Activated effector memory CD4-positive, alpha-beta T cell treated with Interleukin-2 at 50 U/mL for 16 hours (primary cell): ENCODE measurements around the gene TUT1.
"Not testable (repeated sequence)": the region's sequence is repeated elsewhere in the genome, so short reads cannot be mapped to it uniquely, and the experiment has no call there.

Experiments
- DNase-seq: peaks from one replicate; pipeline ENCODE4 v3.0.0-alpha.2; 2020

TUT1 gene, protein sequence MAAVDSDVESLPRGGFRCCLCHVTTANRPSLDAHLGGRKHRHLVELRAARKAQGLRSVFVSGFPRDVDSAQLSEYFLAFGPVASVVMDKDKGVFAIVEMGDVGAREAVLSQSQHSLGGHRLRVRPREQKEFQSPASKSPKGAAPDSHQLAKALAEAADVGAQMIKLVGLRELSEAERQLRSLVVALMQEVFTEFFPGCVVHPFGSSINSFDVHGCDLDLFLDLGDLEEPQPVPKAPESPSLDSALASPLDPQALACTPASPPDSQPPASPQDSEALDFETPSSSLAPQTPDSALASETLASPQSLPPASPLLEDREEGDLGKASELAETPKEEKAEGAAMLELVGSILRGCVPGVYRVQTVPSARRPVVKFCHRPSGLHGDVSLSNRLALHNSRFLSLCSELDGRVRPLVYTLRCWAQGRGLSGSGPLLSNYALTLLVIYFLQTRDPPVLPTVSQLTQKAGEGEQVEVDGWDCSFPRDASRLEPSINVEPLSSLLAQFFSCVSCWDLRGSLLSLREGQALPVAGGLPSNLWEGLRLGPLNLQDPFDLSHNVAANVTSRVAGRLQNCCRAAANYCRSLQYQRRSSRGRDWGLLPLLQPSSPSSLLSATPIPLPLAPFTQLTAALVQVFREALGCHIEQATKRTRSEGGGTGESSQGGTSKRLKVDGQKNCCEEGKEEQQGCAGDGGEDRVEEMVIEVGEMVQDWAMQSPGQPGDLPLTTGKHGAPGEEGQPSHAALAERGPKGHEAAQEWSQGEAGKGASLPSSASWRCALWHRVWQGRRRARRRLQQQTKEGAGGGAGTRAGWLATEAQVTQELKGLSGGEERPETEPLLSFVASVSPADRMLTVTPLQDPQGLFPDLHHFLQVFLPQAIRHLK

DNA sequence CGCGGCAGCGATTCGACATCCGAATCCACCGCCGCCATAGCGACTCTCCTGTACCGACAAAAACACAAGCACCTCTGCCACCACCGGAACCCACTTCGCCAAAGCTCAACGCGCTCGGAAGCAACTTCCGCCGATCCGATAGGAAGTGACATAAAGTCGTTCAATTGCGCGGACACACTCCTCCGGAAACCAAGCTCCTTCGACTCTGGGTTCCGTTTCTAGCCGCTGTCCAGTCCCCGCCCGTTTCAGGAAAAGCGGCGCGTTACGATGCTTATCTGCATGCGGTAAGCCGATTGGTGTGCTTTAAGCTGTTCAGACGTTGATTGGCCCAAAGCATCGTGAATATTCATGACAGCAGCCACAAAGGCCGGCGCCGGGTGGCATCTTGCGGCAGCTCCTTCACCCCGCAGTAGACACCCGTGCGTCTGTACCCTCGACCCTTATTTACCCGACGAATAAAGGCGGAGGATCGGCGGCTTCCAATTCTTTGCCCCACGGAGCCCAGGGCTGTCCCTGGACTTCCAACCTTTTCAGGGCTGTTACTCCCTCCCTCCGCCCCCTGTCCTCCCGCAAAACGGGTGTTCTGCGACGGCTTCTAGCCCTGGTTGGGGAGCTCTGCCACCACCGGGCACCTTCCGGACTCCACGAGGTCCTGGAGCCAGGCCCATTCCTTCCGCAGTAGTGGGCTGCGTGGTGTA lies at the start of gene TUT1:
Gene TUT1, minus strand, starts transcription at position 76 of the 698 bp plus-strand sequence. Its CDS starts 38 bp downstream, at position 38.
- DNase-seq, result peak; percentile 94

DNA sequence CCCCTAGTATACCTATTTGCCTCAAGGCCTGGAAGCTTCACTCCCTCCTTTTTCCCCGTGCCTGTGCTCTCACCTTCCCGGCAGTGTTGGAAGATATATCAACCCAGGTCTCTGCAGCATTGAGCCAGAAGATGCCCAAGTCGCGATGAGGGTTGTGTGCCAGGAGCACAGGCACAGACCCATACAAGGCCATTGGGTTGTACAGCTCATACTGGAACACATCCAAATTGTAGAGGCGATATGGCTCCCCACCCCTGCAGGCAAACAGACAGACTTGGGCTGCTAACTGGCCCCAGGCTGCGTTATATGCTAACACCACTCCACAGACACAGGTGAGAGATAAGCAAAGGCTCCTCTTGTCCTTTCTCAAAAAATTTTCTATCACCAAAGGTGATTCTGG lies 41.2 kb upstream of the TUT1 start:
- DNase-seq, result no peak

DNA sequence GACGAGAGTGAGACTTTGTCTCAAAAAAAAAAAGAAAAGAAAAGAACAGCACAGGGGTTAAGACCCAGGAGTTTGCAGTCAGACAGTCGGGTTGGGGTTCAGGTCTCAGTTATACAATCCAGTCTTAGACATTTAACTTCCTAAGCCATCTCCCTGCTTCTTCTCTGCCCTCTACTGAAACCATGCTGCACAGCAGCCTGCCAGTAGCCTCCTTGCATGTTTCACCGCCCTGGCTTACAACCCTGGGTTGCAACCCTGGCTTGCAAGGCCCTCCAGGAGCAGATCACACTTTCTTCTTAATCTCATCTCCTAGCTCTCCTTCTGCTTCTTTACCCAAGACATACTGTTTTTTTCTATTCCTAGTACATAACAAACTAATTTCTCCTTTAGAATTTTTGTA lies 36.4 kb upstream of the TUT1 start:
- DNase-seq, result no peak

DNA sequence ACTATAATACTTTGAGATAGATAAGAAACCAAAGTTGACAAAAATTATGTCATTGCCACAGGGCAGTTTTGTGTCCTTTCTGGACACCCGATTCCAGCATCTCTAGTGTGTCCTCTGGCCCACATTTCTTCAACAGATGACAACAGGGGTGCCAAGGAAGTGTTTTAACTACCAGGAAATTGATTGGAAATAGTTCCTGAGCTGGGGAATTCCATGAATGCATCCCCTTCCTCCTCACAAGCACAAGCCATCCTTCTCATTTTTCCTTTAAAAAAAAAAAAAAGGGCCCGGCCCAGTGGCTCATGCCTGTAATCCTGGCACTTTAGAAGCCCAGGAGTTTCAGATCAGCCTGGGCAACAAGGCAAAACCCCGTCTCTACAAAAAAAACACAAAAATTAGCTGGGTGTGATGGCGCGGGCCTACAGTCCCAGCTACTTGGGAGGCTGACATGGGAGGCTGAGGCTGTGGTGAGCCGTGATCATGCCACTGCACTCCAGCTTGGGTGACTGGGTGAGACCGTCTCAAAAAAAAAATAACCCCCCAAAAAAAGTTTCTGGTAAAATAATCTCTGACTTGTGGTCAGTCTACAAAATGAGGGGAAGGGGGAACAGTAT lies 31.3 kb upstream of the TUT1 start:
- DNase-seq, result no peak

DNA sequence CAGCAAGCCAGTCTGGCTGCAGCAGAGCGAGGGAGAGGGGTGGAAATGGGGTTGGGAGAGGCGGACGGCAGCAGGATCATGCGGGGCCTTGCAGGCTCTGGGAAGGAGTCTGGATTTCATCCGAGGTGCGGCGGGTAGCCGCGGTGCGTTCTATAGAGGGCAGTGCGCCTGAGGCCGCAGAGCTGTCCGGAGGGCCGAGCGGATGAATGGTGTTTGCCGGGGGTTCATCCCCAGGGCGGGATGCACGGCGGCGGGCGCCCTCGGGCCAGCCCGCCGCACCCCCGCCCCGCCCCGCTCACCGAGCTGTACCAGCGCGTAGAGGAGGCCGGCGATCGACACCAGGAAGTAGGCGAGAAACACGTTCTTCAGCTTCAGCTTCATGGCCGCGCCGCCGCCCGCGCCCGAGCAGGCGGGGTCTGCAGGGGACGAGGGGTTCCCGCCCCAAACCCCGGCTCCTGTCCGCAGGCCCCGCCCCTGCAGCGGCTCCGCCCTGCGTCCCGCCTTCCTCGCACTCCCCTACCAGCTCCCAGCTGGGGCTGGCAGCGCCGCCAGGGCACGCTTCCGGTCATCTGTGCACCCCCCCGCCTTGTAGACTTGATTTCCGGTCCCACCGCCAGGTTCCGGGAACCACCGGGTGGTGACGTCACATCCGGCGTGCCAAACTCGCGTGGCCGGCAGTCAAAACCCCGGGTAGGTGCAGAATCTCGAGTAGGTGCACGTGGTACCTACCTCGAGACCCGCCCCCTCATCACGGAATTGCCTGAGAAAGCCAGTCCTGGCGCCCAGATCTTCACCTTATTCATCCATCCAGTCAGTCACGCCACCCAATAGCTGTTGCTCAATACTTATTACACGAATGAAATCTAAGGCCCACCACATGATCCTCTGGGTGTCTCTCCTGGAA lies 30.5 kb upstream of the TUT1 start, which contains the start of gene B3GAT3:
Gene B3GAT3, minus strand, starts transcription at position 420 of the 904 bp plus-strand sequence. Its CDS starts 39 bp downstream, at position 381.
- DNase-seq, result peak; percentile 94

DNA sequence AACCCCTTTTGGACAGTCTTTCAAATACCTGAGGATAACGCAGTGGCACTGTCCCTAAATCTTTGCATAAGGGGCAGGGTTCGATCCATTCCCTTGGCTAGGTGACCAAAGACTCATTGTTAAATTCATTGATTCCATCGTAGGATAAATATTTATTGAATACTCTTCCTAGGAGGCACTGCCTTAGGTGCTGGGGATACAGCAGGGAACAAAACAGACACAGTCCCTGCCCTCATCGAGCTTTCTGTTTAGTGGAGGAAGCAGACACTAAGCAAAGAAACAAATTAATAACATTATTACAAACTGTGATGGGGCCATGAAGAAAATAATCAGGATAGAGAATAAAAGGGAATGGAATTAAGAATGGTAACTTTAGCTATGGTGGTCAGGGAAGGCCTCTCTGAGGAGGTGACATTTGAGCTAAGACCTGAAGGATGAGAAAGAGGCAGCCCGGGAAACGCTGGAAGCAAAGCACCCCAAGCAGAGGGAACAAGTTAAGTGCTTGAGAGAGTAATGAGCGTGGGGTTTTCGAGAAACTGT lies 29.8 kb upstream of the TUT1 start:
- no peak for DNase-seq

DNA sequence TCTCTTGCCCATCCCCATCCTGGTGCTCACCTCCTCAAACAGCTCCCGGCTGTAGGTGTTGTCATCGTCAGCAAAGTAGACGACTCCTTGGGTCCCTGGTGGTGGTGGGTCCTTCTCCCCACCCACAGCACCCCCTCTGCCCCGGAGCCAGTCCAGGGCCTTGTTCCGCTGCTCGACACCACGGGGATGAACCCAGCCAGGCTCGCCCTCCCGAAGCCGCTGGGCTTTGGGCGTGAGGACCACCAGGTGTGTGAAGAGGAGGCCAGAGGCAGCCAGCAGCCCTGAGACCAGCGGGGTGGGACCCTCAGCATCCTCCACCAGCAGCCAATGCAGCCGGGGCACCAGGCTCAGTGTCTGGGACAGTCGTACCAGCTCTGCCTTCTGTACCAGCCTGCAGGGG lies 25.6 kb upstream of the TUT1 start:
- not testable (repeated sequence) for DNase-seq

DNA sequence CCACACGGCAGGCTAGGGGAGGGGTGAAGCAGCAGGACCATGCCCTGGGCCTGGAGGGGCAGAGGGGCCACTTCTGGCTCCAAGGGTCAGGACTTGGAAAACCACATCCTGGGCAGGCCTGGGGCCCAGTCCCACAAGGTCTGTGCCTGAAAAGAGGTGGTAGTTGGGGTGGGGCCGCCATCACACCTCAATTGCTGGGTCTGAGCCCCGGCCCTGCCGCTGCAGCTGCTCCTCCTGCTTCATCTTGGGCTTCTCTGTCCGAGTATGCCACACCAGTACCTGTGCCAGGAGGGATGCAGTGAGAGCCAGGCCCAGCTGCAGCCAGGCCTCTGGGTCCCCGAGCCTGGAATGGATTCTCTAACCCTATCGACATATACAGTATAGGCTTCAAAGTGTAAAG lies 24.2 kb upstream of the TUT1 start:
- no peak for DNase-seq

DNA sequence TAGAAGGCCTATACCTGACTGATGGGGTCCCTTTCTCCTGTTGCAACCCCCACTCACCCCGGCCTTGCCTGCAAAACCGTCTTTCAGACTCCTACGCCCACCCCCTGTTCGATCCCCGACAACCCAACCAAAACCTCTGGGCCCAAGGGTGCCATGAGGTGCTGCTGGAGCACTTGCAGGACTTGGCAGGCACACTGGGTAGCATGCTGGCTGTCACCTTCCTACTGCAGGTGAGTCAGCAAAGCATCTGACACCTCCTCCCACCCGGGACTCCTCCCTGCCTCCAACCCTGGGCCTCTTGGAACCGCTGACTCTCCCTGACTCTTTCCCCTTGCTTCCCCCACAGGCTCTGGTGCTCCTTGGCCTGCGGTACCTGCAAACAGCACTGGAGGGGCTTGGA lies 23.0 kb upstream of the TUT1 start:
- no peak for DNase-seq

DNA sequence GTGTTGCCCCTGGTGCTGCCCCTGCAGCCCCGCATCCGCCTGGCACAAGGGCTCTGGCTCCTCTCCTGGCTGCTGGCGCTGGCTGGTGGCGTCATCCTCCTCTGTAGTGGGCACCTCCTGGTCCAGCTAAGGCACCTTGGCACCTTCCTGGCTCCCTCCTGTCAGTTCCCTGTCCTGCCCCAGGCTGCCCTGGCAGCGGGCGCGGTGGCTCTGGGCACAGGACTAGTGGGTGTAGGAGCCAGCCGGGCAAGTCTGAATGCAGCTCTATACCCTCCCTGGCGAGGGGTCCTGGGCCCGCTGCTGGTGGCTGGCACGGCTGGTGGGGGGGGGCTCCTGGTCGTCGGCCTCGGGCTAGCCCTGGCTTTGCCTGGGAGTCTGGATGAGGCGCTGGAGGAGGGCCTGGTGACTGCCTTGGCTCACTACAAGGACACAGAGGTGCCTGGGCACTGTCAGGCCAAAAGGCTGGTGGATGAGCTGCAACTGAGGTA lies 22.0 kb upstream of the TUT1 start:
- no peak for DNase-seq

DNA sequence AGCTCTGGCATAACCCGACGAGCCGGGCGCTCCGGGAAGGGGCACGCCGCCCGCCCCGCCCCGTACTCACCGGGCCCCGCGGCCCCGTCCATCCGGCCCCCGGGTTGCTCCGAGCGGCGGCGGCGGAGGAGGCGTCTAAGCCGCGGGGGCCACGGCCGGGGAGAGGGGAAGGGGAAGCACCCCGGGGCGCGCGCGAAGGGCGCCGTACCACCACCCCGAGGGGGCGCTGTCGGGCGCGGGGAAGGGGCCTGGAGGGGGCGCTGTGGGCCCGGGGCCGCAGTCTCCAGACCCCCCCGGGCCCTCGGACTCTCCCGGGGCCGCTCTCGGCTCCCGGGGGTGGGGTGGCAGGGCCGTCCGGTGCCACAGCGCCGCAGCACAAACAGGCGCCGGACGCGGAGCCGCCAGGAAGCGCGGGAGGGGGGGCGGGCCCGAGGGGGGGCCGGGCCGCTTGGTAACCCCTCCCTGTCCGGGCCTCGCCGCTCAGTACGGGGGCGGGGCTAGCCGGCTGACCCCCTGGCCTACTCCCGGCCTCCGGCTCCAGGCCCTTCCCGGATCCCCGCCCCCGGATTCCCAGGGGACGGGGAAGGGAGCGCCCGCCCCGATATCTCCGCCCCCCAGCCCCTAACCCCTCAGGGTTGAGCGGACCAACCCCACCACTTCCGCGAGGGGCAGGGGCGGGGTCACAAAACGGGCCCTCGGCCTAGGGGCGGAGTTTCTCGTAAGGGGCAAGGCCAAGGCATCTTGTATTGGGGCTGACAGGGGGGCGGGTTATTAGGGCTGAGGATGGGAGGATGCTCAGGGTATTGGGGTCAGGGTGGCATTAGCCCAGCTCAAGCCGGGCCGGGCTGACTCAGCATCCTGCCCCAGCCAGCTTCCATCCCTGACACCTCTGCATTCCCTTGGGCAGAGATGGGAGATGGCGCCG lies 21.3 kb upstream of the TUT1 start, which contains the start of the genes EML3 and ROM1:
Gene EML3, minus strand, starts transcription at position 410 of the 925 bp plus-strand sequence. Its CDS starts 318 bp downstream, at position 92.
Gene ROM1, plus strand, starts transcription at position 892 of the 925 bp plus-strand sequence. Its CDS starts 25 bp downstream, at position 917.
- DNase-seq, result peak; percentile 87

DNA sequence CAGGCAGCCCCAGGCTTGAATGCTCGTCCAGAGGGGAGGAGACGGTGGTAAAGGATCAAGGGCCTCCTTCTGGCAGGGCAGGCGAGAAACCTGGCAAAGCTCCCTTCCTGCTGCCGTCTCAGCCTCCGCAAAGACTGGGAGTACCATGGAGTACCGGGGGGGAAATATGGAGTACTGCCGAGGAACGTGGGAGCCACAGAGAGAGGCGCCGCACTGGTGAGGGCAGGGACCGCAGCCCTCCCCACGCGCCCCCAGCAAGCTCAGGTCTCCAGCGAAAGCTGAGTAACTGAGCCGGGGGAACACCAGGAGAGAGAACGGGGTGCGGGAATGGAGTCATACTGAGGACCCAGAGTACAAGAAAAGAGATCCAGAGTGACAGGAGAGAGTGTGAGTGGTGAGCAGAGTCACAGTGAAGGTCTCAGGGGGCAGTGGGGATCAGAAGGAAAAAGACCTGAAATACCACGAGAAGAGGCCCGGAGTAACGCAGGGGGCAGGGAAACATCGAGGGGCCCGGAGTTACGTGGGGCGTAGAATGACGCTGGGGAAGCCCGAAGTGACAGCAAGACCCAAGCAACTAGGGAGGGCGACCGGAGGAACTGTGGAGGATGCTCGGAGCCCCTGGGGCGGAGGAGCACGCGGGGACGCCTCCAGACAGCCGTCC lies 20.5 kb upstream of the TUT1 start:
- DNase-seq, result no peak

DNA sequence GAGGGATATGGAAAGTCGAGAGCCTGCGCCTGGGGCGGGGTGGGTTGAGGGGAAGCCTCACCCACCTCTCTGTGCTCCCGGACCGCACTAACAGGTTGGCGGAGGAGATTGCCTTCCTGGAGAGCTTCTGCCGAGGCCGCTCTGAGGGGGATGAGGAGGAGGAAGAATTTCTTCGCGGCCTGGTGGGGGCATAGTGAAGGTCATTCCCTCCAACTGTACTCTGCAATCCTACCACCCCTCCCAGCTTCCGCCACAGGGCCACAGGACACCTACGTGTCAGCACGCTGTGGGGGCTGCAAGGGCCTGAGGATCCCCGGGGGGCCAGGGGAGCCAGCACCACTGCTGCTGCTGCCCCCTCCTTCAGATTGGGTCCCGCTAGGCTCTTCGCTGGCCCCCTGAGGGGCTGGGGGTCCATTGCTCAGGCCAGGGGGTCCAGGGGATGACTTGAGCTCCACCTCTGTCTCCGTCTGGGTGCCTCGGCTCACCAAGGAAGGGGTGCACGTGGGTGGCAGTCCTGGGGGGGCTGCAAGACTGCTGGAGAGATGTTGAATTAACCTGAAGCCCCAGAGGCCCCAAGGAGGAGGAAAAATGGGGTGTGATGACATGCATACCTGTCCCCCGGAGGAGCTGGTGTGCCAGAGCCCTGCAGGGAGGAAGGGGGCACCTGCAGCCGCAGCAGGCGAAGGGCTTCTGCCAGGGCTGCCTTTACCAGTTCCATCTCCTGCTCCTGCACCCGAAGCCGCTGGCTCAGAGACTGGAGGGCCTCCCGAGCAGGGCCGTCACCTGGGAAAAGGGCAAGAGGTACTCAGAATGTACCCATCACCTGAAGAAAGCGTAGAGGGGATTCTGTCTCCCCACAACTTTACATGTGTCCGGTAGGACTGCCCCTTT lies 19.7 kb upstream of the TUT1 start:
- no peak for DNase-seq

DNA sequence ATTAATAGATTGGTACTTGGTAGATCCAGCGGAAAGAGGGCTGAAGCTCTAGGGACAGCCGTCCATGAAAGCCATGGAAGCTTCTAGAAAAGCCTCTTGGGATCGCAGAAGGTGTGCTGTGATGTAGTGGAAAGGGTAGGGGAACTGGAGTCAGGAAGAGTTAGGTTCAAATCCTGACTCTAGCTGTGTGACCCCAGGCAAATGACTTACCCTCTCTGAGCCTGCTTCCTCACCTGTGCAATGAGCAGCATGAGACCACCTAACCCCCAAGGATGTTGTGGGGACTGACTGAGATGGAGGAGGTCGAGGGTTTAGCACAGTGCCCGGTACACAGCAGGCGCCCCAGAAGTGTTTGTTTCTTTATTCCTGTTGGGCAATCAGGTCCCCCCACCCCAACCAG lies 19.1 kb upstream of the TUT1 start:
- no peak for DNase-seq

DNA sequence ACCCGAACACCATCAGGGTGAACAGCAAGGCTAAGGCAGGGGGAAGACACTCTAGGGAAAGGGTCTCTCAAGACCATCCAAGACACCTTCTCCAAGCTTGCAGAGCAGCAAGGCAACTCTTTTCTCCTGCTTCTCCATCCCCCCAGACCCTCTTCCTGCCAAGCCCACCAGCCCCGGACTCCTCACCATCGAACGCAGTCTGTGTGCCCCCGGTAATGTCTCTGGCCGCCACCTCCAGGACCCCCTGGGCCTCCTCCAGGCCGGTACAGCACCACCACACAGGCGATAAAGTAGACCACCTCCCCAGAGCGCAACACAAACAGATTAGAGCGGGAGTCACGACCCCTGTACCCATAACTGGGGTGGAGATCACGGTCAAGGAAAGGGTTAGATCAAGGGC lies 17.5 kb upstream of the TUT1 start:
- no peak for DNase-seq

DNA sequence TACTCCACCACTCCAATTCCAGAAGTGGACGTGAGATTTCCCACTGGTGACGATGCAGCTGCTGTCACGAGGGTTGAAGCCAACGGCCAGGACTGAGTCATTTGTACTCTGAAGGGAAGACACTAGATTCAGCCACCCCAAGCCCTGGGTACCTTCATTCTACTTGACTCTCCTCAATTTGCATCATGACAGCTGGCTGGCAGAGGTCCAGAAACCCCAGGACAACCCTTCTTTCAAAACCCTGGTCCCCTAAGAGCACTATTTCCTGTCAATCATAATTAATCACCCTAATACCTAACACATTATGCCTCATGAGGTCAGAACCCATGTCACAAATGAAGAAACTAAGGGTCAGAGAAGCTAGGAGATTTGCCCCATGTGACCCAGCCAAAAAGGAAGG lies 16.4 kb upstream of the TUT1 start:
- no peak for DNase-seq

DNA sequence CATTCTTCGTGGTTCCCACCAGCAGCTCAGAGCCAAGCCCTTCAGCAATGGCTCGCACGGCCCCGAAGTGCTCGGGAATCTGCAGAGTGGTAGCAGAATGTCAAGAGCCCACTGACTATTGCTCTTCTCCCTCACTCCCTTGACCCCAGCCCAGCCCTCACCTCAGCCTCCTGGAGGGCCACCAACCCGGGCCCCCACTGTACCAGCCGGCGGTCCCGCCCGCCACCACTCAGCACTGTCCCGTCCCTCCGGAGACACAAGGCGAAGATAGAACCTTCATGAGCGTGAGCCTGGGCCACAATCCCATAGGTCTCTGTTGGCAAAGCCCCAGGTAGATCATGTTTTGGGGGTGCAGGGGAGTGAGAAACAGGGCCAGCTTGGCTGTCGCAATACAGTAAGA lies 14.6 kb upstream of the TUT1 start:
- no peak for DNase-seq

DNA sequence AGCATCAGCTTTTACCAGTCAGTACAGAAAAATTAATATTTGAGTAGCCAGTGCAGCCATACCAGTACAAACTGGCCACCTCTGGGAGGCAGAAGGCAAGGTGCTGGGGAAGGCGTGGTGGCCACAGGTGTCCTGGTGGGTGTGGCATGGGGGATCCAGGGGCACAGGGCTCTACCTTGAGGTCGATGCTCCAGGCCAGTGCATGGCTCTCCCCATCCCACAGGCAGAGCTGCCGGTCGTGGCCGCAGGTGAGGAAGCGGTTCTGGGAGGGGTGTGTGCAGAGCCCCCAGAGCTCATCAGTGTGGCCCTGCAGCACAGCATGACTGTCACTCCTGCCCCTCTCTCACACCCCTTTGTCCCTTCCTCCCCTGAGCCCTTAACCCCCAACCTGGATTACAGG lies 14.1 kb upstream of the TUT1 start:
- DNase-seq, result no peak
